Esophagus muscularis mucosa (tissue), 4 donors: ENCODE results near the gene ZNF516. TPM values are rescaled to one million over a fixed set of nuclear protein-coding genes. Genes with fewer than 3 reads are reported as not detected.

ENCODE experiments used
- DNase-seq: peaks from one replicate; pipeline ENCODE4 v3.0.0-alpha.2; 2017; ENCODE audit errors: extremely low spot score
- H3K27ac ChIP-seq, 4 donors: fragments of 200-600 bp; sonication (generic); replicated peaks in 1 of 4; 1 replicate in 3 of 4; 2 replicates in 1 of 4; pipeline ENCODE4 v1.5.1; 2016 to 2019; ENCODE audit warnings: mild to moderate bottlenecking in 1 of 4
- H3K27me3 ChIP-seq, 4 donors: fragments of 200-600 bp; sonication (generic); one replicate each; pipeline versions ENCODE4 v1.5.1 to v1.6.0; 2016 to 2019
- H3K36me3 ChIP-seq, 4 donors: fragments of 200-600 bp; sonication (generic); one replicate each; pipeline ENCODE4 v1.5.1; 2016 to 2019
- H3K4me1 ChIP-seq, 4 donors: fragments of 200-600 bp; sonication (generic); one replicate each; pipeline ENCODE4 v1.5.1; 2016 to 2019
- H3K4me3 ChIP-seq, 4 donors: fragments of 200-600 bp; sonication (generic); 1 replicate in 2 of 4; 2 replicates in 2 of 4; pipeline ENCODE4 v1.5.1; 2016 to 2019; ENCODE audit warnings: mild to moderate bottlenecking in 4 of 4, moderate library complexity in 1 of 4
- H3K9me3 ChIP-seq, 4 donors: fragments of 200-600 bp; sonication (generic); 1 replicate in 3 of 4; 2 replicates in 1 of 4; pipeline ENCODE4 v1.5.1; 2016 to 2019
- CTCF ChIP-seq, 3 experiments: fragments of 200-600 bp in 2 of 3; fragments of 450-650 bp in 1 of 3; sonication (generic) in 2 of 3; IDR thresholded peaks; one replicate each; pipeline ENCODE4 v1.5.1; 2017 to 2019; ENCODE audit warnings: antibody characterized with exemption in 3 of 3, mild to moderate bottlenecking in 2 of 3, moderate library complexity in 1 of 3
- EP300 ChIP-seq: sonication (generic); formaldehyde crosslinking; IDR thresholded peaks from one replicate; pipeline ENCODE4 v1.6.1; 2017; ENCODE audit warnings: antibody characterized with exemption
- POLR2A ChIP-seq: fragments of 450-650 bp; IDR thresholded peaks from one replicate; pipeline ENCODE4 v1.6.1; 2017; ENCODE audit warnings: antibody characterized with exemption, moderate library complexity, mild to moderate bottlenecking, low read depth
- POLR2AphosphoS5 ChIP-seq, 2 donors: sonication (generic); formaldehyde crosslinking; IDR thresholded peaks; one replicate each; pipeline ENCODE4 v1.6.1; 2017; ENCODE audit warnings: antibody characterized with exemption in 2 of 2
- WGBS: methylation state at CpG from one replicate; pipeline ENCODE4 v1.1.5; 2018; 5-methylcytosine and 5-hydroxymethylcytosine counted together
- intact Hi-C: fragments of 100-400 bp; cut with DNase I; formaldehyde crosslinking; loops from one replicate; pipeline ENCODE4 v1.15.1; 2023
- total RNA-seq, 4 donors: library from RNA; depleted of rRNA; stranded (reverse); fragments of >200 nt; gene quantifications; one replicate each; pipeline versions ENCODE4 v1.1.0 to v1.2.1, GENCODE V29; 2016

The ZNF516 gene
- total RNA-seq, 4 donors from 2014 or later, result 28.5 to 44.9 (median 35.8) TPM

DNA sequence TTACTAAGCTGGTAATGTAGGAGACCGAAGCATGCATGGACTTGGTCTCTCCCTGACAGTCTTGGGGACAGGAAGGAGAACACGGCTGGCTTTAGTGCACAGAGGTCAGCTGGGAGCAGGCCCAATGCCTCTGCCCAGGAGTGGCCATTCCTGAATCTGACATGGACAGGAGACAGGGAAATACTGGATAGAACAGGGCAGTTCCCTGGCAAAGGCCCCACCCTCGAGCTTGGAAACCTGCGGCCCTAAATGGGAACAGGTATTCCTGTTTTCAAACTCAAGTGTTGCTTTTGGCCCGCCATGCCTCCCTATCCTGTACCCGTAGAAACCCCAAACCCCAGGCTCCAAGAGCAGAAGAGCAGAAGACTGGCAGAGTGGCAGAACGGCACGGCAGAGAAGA is 107.4 kb downstream of the ZNF516 start:
- DNase-seq, result no peak
- Histone ChIP-seq H3K4me3 (no peak overlapping the region), H3K9me3 (no peaks in the 10 kb centered on the region), H3K4me1 (peaks cover 17 to 51% (median 39%) of the 10 kb centered on the region in 4 donors), H3K27ac (no peak overlapping the region), H3K36me3 (no peaks in the 10 kb centered on the region), H3K27me3 (no peaks in the 10 kb centered on the region)
- intact Hi-C loops, result no loop called here
- TF ChIP-seq EP300, result no peak
- TF ChIP-seq POLR2A, result no peak
- TF ChIP-seq POLR2AphosphoS5 (IDR thresholded peaks at IDR 0.05), result no peak
- TF ChIP-seq CTCF (IDR thresholded peaks at IDR 0.05), result no peak
- WGBS, result 96% methylated on average over 8 of the region's 8 CpGs

- Histone ChIP-seq H3K27ac (no peak overlapping the region), H3K9me3 (no peaks in the 10 kb centered on the region), H3K27me3 (no peaks in the 10 kb centered on the region), H3K36me3 (no peaks in the 10 kb centered on the region), H3K4me3 (no peak overlapping the region), H3K4me1 (peaks cover 17 to 45% (median 36%) of the 10 kb centered on the region in 4 donors)
- TF ChIP-seq POLR2AphosphoS5 (IDR thresholded peaks at IDR 0.05), result no peak
- no peak for TF ChIP-seq POLR2A
- no peak for TF ChIP-seq CTCF (IDR thresholded peaks at IDR 0.05)
- TF ChIP-seq EP300, result no peak
- no peak for DNase-seq
- 86% methylated on average over 12 of the region's 13 CpGs for WGBS
- intact Hi-C loops, result no loop called here
These were observed 108.2 kb downstream of the ZNF516 start for GRCh38 chr18:76386886-76387285.

DNA sequence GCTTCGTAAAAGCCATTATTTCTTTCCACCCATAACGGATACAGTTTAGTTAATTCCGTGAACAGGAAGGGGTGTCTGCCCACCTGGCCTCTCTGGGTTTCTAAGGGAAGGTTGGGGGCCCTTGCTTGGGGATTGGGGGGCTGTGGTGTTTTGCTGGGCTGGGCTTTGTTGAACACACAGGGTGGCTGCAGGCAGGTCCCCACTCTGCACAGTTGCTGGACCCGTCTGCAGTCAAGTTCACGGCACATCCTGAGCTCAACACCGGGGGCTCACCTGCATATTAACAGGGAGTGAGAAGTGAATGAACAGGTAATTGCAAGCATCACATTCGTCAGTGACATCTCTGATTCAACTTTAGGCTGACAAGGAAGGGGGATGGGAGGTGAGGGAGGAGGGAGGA is 109.0 kb downstream of the ZNF516 start:
- Histone ChIP-seq H3K27me3 (no peaks in the 10 kb centered on the region), H3K27ac (no peak overlapping the region), H3K9me3 (no peaks in the 10 kb centered on the region), H3K4me1 (peaks cover 17 to 40% (median 33%) of the 10 kb centered on the region in 4 donors), H3K4me3 (no peak overlapping the region), H3K36me3 (no peaks in the 10 kb centered on the region)
- 85% methylated on average over 7 of the region's 7 CpGs for WGBS
- intact Hi-C loops, result no loop called here
- TF ChIP-seq POLR2A (no peak), POLR2AphosphoS5 (IDR thresholded peaks at IDR 0.05) (no peak), EP300 (no peak), CTCF (IDR thresholded peaks at IDR 0.05) (no peak)
- no peak for DNase-seq

DNA sequence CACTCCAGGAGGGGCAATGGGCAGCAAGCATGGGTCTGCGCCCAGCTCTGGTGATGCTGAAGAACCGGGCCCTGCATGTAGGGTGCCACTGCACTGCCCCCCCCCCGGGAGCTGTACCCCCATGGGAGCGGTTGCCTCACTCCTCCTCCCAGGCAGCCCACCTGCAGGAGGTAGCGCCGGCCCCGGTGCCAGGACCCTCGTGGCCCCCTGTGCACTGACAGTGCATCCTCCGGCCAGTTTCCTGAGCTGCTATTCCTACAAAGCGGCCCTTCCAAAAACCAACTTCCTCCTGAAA is 109.4 kb downstream of the ZNF516 start:
- TF ChIP-seq CTCF (IDR thresholded peaks at IDR 0.05), result no peak
- no peak for TF ChIP-seq POLR2A
- TF ChIP-seq EP300, result no peak
- no peak for TF ChIP-seq POLR2AphosphoS5 (IDR thresholded peaks at IDR 0.05)
- 95% methylated on average over 4 of the region's 10 CpGs for WGBS
- H3K9me3 ChIP-seq, result no peaks in the 10 kb centered on the region
- DNase-seq, result no peak
- peaks cover 14 to 36% (median 30%) of the 10 kb centered on the region in 4 donors for H3K4me1 ChIP-seq
- H3K36me3 ChIP-seq, result no peaks in the 10 kb centered on the region
- no peak overlapping the region for H3K4me3 ChIP-seq
- intact Hi-C loops, result no loop called here
- H3K27me3 ChIP-seq, result no peaks in the 10 kb centered on the region
- no peak overlapping the region for H3K27ac ChIP-seq
